GM18858 (cell line): ENCODE data around the gene LRIG1.
"Not testable (repeated sequence)": the region's sequence is repeated elsewhere in the genome, so short reads cannot be mapped to it uniquely, and the experiment has no call there.

ENCODE experiments used
- ATAC-seq: cut with Tn5 transposase; IDR thresholded peaks from one replicate; pipeline ENCODE4 v1.9.1; 2021; ENCODE audit not compliant: unreplicated experiment

Gene LRIG1

DNA sequence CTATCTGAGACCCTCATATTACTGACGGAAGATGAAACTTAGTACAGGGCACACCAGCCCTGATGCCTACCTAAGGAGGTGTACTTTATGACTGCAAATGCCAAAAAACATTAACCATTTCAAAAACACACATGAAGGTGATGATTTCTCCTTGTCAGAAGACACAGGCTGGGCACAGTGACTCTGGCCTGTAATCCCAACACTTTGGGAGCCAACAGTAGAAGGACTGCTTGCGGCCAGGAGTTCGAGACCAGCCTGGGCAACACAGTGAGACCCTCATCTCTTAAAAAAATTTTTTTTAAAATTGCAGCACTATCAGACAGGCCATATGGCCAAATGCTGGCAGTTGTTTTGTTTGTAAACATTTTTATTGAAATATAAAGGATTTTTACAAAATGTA lies 73.5 kb downstream of the LRIG1 start:
- no peak for ATAC-seq

DNA sequence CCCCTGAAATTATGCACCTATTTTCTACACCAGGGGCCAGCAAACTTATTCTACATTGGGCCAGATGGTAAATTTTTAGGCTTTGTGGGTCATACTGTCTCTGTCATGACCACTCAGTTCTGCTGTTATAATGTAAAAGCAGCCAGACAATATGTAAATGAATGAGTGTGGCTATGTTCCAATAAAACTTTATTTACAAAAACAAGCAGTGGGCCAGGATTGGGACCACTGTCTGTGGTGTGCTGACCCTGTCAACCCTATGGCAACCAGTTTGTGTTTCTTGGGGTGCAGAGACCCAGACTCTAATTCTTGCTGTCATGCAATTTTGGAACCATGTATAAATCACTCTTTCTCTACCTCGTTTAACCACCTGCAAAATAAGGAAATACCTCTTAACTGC lies 74.7 kb downstream of the LRIG1 start:
- ATAC-seq, result no peak

- ATAC-seq, result no peak
Measured at GRCh38 chr3:66425576-66426114, 75.2 kb downstream of the LRIG1 start.

DNA sequence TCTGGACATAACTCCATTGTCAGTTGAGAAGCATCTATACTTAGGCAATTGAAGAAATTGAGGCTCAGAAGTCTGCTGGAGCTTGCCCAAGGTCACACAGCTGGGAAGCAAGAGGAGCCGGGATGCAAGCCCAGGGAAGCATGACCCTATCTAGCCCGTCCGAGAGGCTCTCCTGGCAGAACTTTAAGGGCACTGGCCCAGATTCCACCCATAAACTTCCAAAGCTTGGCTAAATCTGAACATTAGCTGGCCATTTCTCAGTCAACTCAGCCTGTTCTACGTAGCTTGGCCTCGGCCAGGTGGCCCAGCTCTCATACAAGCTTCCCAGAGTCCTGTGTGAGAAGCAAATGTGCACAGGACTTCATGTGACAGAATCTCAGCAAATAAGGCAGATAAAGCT lies 75.8 kb downstream of the LRIG1 start:
- no peak for ATAC-seq

DNA sequence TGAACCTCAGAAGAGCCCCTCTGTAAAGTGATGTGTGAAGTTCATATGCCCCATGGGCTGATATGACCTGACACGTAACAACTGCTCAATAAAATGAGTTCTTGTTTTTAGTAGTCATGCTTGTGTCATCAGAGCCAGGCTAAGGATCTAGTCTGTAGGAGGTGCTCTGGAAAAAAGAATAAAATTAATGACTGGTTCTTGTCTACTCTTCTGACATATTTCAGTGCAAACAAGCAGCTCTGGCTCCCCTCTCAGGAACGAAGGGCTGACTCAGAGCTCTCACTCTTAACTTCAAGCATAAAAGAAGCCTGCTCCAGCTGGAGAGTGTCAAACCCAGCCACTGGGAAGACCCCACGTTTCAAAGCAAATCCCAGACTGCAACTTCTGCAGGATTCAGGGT lies 77.0 kb downstream of the LRIG1 start:
- ATAC-seq, result no peak

DNA sequence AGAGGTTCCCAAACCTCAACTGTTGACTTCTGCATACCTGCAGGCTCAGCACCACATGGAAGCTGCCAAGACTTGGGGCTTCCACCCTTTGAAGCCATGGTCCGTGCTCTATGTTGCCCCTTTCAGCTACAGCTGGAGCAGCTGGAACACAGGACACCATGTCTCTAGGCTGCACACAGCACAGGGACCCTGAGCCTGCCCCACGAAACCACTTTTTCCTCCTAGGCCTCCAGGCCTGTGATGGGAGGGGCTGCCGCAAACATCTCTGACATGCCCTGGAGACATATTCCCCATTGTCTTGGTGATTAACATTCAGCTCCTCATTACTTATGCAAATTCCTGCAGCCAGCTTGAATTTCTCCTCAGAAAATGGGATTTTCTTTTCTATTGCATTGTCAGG lies 78.9 kb downstream of the LRIG1 start:
- not testable (repeated sequence) for ATAC-seq

GRCh38 chr3:66421144-66421543 lies 79.7 kb downstream of the LRIG1 start:
- not testable (repeated sequence) for ATAC-seq

GRCh38 chr3:66419036-66419435 lies 81.8 kb downstream of the LRIG1 start:
- ATAC-seq, result no peak

DNA sequence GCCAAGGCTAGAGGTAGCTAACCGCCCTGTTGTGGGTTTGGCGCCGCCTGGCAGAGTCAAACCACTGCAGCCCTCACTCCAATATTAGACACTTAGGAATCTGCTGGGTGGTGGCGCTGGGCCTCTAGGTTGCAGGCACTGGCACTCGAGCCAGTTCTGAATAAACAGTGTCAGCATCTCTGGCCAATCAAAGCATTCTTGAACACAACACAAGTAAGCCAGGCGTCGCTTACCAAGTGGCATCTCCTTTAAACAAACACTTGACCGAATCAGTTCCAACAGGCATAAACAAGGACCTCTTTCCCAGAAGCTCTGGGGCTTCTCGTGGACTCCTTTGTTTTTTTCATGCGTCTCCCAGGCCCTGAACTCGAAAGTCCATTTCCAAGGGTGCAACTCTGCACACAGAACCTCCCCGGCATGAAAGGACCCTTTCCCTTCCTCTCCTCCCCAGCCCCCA lies 82.3 kb downstream of the LRIG1 start:
- ATAC-seq, result no peak

DNA sequence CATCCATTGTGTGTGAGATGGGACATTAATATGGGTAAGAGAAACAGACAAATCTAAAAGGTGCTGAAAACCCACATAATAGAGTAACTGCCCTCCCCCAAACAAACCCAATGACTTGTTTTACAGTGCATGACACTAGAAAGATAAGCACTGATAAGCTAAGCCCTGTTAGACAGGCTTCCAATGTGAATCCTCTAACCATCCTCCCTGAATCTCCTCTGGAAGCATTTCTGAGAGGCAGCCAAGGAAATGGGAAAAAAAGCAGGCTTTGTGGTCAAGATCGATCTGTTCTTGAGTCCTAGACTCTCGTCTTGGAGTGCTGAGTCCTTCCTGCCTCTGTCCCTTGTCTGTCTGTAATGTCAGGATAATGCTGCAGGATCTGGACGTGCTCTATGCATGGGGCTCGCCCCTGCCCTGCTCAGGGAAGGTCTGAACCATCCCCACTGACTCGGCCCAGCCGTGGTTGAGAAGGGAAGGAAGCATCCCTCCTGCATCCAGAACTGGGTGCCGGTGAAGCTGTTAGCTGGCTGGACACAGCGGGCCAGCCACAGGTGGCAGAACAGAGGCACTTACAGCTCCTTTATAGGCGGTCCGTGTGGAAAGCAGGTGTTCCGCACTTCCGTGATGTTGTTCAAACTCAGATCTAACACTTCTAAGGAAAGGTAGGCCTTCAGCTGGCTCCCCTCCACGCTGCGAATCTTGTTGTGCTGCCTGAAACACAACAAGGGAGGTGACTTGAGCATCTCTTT lies 84.1 kb downstream of the LRIG1 start:
- ATAC-seq, result no peak

DNA sequence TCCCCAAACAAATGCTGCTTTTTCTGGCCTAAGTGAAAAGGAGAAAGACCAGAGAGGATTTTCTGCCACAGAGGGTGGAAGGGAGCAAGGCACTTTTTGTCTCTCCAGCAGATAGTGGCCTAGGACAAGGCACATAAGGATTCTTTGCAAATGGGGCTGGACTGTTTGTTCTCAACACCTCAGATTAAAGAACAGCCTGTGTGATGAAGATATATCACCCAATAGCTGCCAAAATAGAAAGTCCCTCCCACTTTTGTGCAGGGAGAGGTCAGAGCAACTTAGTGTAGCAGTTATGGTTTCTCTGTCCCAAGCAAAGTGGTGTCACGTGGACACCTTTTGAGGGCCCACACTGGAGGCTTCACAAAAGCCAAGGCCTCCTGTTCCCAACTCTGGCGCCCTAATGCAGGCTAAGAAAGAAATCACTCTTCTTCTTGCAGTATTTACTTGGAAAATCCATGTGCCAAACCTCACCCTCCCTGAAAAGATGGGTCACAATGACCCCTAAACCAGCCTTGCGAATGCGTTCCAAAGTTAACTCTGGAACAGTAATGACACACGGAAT lies 84.9 kb downstream of the LRIG1 start:
- no peak for ATAC-seq

DNA sequence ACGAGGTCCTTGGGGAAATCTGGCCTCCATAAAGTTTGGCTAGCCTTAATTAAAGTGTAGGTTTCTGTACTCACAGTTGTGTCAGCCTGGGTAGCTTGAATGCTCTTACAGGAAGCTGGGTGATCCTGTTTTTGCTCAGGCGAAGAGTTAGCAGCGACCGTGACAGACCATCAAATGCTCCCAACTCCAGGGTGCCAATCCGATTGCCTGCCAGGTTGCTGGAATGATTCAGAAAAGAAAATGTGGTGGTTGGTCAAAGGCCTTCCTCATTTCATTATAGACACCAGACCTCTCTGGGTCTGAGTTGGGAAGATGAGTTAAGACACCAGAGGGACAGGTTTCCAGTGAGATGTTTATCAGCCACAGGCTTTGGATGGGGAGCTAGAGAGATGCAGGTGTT lies 86.0 kb downstream of the LRIG1 start:
- ATAC-seq, result no peak

DNA sequence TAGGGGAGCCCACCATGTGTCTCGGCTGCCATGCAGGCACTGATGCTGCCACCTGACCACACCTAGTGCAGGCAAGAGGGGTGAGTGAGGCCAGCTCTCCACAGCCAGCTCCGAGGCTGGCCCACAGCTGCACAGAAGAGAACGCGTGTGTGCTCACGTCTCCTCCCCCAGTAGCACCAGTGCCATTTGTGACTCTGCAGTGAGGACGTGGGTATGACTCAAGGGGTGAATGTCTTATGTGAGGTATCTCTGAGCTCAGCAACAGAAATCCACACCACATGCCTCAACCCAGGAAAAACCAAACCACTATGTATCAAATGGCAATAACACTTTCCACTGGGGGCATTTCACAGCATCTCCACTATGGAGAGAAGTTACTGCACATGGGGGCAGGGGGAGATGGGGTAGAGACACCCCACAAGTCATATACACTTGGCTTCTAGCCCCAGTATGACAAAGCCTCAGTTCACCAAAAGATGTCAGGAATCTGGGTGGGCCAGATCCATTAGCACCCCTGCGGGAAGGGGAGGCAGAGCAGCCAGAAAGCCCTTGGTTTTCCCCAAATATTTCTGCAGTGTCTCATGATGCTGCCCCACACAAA lies 87.6 kb downstream of the LRIG1 start:
- no peak for ATAC-seq

GRCh38 chr3:66411961-66412887 lies 88.6 kb downstream of the LRIG1 start:
- no peak for ATAC-seq

- no peak for ATAC-seq
Measured at GRCh38 chr3:66411474-66411873, 89.3 kb downstream of the LRIG1 start.

GRCh38 chr3:66410976-66411375 lies 89.8 kb downstream of the LRIG1 start:
- ATAC-seq, result no peak

DNA sequence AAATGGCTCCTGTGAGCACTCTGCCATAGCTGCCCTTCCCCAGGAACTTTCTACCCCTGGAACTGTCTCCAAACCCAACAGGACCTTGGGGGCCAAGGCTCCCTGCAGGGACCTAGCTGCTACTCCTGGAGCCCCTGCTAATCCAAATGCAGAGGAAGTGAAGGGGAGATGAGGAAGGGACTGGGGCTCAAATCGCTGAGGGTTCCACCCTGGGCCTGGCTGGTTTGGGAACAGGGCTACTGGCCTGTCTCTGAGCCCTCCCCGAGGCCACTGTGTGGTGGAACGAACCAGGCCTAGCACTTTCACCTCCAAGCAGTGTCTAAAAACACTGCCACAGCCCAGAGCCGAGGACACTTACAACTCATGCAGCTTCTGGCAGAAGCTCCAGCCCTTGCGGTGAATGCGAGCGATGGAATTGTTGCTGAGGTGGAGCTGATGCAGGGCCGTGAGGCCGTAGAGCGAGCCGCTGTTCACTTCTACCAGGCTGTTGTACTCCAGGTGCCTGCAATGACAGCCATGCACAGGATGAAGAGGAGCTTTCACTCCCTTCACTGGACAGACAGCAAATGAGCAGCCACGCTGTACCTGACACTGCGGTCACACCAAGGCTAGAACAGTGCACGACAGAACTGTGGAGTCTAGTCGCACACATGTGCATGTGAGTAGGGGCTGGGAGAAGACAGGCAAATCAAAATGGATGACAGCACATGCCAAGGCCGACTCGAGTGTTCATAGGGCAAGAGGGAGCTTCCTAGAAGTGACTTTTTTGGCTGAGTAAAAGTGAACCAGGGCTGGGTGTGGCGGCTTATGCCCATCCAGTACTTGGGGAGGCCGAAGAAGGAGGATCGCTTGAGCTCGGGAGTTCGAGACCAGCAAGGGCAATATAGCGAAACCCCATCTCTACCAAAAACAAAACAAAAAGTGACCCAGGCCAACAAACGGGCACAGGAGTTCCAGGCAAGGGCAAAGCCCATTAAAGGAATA lies 90.8 kb downstream of the LRIG1 start:
- ATAC-seq, result no peak

GRCh38 chr3:66407611-66408218 lies 93.1 kb downstream of the LRIG1 start:
- peak; percentile 72 for ATAC-seq

DNA sequence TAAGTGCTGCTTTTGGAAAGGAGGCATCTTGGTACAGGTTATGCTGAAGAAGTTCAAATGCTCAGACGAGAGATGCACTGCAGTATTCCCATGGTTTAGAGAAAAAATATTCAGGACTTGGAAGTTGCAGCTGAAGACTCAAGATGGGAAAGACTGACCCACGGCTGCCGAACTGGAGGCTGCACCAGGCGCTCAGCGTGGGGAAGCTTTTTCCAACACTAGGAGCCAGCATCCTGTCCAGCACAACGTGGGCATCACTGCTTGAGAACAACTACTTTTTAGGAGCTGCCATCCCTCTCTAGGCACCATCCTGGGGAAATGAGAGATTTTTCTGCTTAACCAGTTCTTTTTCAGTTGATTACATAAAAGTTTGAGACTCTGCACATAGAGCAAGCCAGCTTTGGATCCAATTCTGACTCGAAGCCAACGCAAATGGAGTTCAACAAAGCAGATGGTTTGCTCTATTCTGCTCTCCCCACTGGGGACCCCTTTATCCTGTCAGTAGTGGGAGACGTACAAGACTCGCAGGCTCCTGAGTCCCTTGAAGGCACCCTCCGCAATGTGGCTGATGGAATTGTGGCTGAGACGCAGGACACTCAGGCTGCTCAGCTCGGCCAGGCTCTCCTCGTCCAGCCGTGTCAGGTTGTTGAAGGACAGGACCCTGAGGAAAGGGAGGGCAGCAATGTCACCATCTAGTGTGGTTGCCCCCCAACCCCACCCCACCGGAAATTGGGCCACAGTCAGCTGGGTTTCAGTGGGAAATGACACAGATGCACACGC lies 93.8 kb downstream of the LRIG1 start:
- ATAC-seq, result no peak
